Loucy (cell line): ENCODE results near the gene TRPM3.
A peak's percentile ranks its signal among the peaks of the same experiment; 100 is the strongest.

Experiments used
- H2AFZ ChIP-seq: fragments of 200-600 bp; sonication (generic); 2 replicates; pipeline ENCODE4 v1.6.0; 2016; ENCODE audit warnings: antibody characterized with exemption, mild to moderate bottlenecking, low read length, moderate library complexity
- H3F3A ChIP-seq: fragments of 200-600 bp; 2 replicates; pipeline ENCODE4 v1.6.0; 2016; ENCODE audit warnings: antibody characterized with exemption, low read depth, mild to moderate bottlenecking
- H3K27me3 ChIP-seq: fragments of 200-600 bp; sonication (generic); 2 replicates; pipeline ENCODE4 v1.6.1; 2014; ENCODE audit warnings: low read length, mild to moderate bottlenecking; ENCODE audit not compliant: insufficient read depth, poor library complexity, severe bottlenecking
- H3K36me3 ChIP-seq: fragments of 200-600 bp; sonication (generic); 2 replicates; pipeline ENCODE4 v1.6.1; 2016; ENCODE audit warnings: low read length; ENCODE audit not compliant: insufficient read depth
- H3K4me1 ChIP-seq: fragments of 200-600 bp; sonication (generic); 2 replicates; pipeline ENCODE4 v1.5.1; 2014; ENCODE audit warnings: low read length, mild to moderate bottlenecking; ENCODE audit not compliant: insufficient read depth, poor library complexity, severe bottlenecking
- H3K4me2 ChIP-seq: fragments of 200-600 bp; sonication (generic); 2 replicates; pipeline ENCODE4 v1.6.0; 2014; ENCODE audit warnings: antibody characterized with exemption, low read length, low read depth, mild to moderate bottlenecking; ENCODE audit not compliant: poor library complexity, severe bottlenecking
- H3K4me3 ChIP-seq: fragments of 200-600 bp; sonication (generic); 2 replicates; pipeline ENCODE4 v1.5.1; 2014; ENCODE audit warnings: low read length, mild to moderate bottlenecking, mixed read lengths; ENCODE audit not compliant: poor library complexity, severe bottlenecking
- H3K79me2 ChIP-seq: fragments of 200-600 bp; sonication (generic); 2 replicates; pipeline ENCODE4 v1.6.1; 2014; ENCODE audit warnings: low read length; ENCODE audit not compliant: insufficient read depth
- H3K9ac ChIP-seq: fragments of 200-600 bp; sonication (generic); 2 replicates; pipeline ENCODE4 v1.6.0; 2014; ENCODE audit warnings: mild to moderate bottlenecking, low read depth, low read length, moderate library complexity; ENCODE audit not compliant: poor library complexity, severe bottlenecking
- H3K9me2 ChIP-seq: fragments of 200-600 bp; sonication (generic); replicated peaks from 2 replicates; pipeline ENCODE4 v1.6.1; 2016; ENCODE audit warnings: low read depth, low read length, mixed read lengths
- H3K9me3 ChIP-seq: fragments of 200-600 bp; sonication (generic); 2 replicates; pipeline ENCODE4 v1.6.1; 2014; ENCODE audit warnings: mild to moderate bottlenecking, antibody characterized with exemption, low read length, low read depth; ENCODE audit not compliant: insufficient read depth
- H4K20me1 ChIP-seq: fragments of 200-600 bp; sonication (generic); 2 replicates; pipeline ENCODE4 v1.6.0; 2014; ENCODE audit warnings: antibody characterized with exemption, low read length, mild to moderate bottlenecking; ENCODE audit not compliant: insufficient read depth, poor library complexity, severe bottlenecking
- EZH2phosphoT487 ChIP-seq: fragments of 200-600 bp; IDR thresholded peaks from 2 replicates; pipeline ENCODE4 v1.6.1; 2018; ENCODE audit warnings: antibody characterized with exemption, mild to moderate bottlenecking, moderate library complexity, borderline replicate concordance
- TF ChIP-seq, protein P1 (sequence below): fragments of 200-600 bp; sonication (generic); conservative IDR thresholded peaks from 2 replicates; pipeline ENCODE4 v1.5.1; 2014; ENCODE audit warnings: mild to moderate bottlenecking, antibody characterized with exemption, low read length

TRPM3 gene

GRCh38 chr9:70635790-70636189 lies 485.6 kb downstream of the TRPM3 start:
- Histone ChIP-seq H3K9ac (no peak overlapping the region), H3K4me3 (no peak overlapping the region), H3K36me3 (no peaks in the 10 kb centered on the region), H3K4me1 (peaks cover 9% of the 10 kb centered on the region), H3K9me2 (no peaks in the 10 kb centered on the region), H3K79me2 (no peaks in the 10 kb centered on the region), H3F3A (no peaks in the 10 kb centered on the region), H2AFZ (no peak overlapping the region), H3K27me3 (no peaks in the 10 kb centered on the region), H3K9me3 (no peaks in the 10 kb centered on the region), H3K4me2 (no peak overlapping the region), H4K20me1 (no peaks in the 10 kb centered on the region)
- TF ChIP-seq, protein P1, sequence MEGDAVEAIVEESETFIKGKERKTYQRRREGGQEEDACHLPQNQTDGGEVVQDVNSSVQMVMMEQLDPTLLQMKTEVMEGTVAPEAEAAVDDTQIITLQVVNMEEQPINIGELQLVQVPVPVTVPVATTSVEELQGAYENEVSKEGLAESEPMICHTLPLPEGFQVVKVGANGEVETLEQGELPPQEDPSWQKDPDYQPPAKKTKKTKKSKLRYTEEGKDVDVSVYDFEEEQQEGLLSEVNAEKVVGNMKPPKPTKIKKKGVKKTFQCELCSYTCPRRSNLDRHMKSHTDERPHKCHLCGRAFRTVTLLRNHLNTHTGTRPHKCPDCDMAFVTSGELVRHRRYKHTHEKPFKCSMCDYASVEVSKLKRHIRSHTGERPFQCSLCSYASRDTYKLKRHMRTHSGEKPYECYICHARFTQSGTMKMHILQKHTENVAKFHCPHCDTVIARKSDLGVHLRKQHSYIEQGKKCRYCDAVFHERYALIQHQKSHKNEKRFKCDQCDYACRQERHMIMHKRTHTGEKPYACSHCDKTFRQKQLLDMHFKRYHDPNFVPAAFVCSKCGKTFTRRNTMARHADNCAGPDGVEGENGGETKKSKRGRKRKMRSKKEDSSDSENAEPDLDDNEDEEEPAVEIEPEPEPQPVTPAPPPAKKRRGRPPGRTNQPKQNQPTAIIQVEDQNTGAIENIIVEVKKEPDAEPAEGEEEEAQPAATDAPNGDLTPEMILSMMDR: no peak
- TF ChIP-seq EZH2phosphoT487: no peak

- Histone ChIP-seq H4K20me1 (no peaks in the 10 kb centered on the region), H3K9me2 (no peaks in the 10 kb centered on the region), H3K9me3 (no peaks in the 10 kb centered on the region), H3K4me1 (peaks cover 20% of the 10 kb centered on the region), H3K4me2 (no peak overlapping the region), H3F3A (no peaks in the 10 kb centered on the region), H2AFZ (no peak overlapping the region), H3K27me3 (no peaks in the 10 kb centered on the region), H3K79me2 (no peaks in the 10 kb centered on the region), H3K9ac (no peak overlapping the region), H3K36me3 (no peaks in the 10 kb centered on the region), H3K4me3 (no peak overlapping the region)
- TF ChIP-seq EZH2phosphoT487: no peak
- TF ChIP-seq, protein P1: no peak
These were observed 486.7 kb downstream of the TRPM3 start for GRCh38 chr9:70634696-70635095.

- Histone ChIP-seq H3K4me2 (peak overlapping the region; percentile 76), H4K20me1 (no peaks in the 10 kb centered on the region), H2AFZ (no peak overlapping the region), H3K4me3 (peak overlapping the region; percentile 46), H3K36me3 (no peaks in the 10 kb centered on the region), H3K9me2 (no peaks in the 10 kb centered on the region), H3K27me3 (no peaks in the 10 kb centered on the region), H3K9me3 (no peaks in the 10 kb centered on the region), H3K79me2 (no peaks in the 10 kb centered on the region), H3F3A (no peaks in the 10 kb centered on the region), H3K4me1 (peaks cover 22% of the 10 kb centered on the region), H3K9ac (no peak overlapping the region)
- TF ChIP-seq EZH2phosphoT487: no peak
- TF ChIP-seq, protein P1: no peak
These were observed 490.4 kb downstream of the TRPM3 start for GRCh38 chr9:70630971-70631370.
